Glomerular endothelial cell (primary cell): ENCODE results near the gene DMBX1. TPM values are rescaled to one million over a fixed set of nuclear protein-coding genes. Genes with fewer than 3 reads are reported as not detected.
A peak's percentile ranks its signal among the peaks of the same experiment; 100 is the strongest.

Experiments
- DNase-seq: peaks from one replicate; pipeline ENCODE4 v3.0.0-alpha.2; 2011; ENCODE audit warnings: low read depth, low spot score; ENCODE audit errors: extremely low read depth
- total RNA-seq: library from RNA; depleted of rRNA; stranded (reverse); fragments of >200 nt; gene quantifications from 2 replicates; pipeline ENCODE4 v1.2.3, GENCODE V29; 2015

Gene DMBX1
- not detected in 2 replicates for total RNA-seq

- no peak for DNase-seq
Observed at GRCh38 chr1:46489638-46490405, at the start of gene DMBX1. DMBX1 (plus strand) TSS chr1:46489836; CDS start chr1:46507011, 17,175 bp downstream.

- DNase-seq, result no peak
Observed at GRCh38 chr1:46440478-46440877, 49.2 kb upstream of the DMBX1 start.

GRCh38 chr1:46442317-46443161 lies 47.1 kb upstream of the DMBX1 start:
- DNase-seq, result peak; percentile 45

- DNase-seq, result no peak
Observed at GRCh38 chr1:46444466-46444865, 45.2 kb upstream of the DMBX1 start.

GRCh38 chr1:46445773-46446256 lies 43.8 kb upstream of the DMBX1 start:
- DNase-seq, result no peak

GRCh38 chr1:46446646-46447498 lies 42.8 kb upstream of the DMBX1 start:
- DNase-seq, result peak; percentile 33

GRCh38 chr1:46447499-46448108 lies 42.0 kb upstream of the DMBX1 start:
- DNase-seq, result no peak

GRCh38 chr1:46448109-46448911 lies 41.3 kb upstream of the DMBX1 start:
- DNase-seq, result no peak

GRCh38 chr1:46449223-46450159 lies 40.1 kb upstream of the DMBX1 start:
- DNase-seq, result no peak

- DNase-seq, result no peak
Observed at GRCh38 chr1:46450160-46450517, 39.5 kb upstream of the DMBX1 start.

GRCh38 chr1:46451948-46452930 lies 37.4 kb upstream of the DMBX1 start:
- no peak for DNase-seq

- DNase-seq, result no peak
Observed at GRCh38 chr1:46452931-46453325, 36.7 kb upstream of the DMBX1 start.

GRCh38 chr1:46453449-46453848 lies 36.2 kb upstream of the DMBX1 start:
- no peak for DNase-seq

GRCh38 chr1:46455951-46456350 lies 33.7 kb upstream of the DMBX1 start:
- DNase-seq, result no peak

GRCh38 chr1:46456411-46456963 lies 33.1 kb upstream of the DMBX1 start:
- no peak for DNase-seq

- no peak for DNase-seq
Observed at GRCh38 chr1:46457178-46457577, 32.5 kb upstream of the DMBX1 start.

- no peak for DNase-seq
Observed at GRCh38 chr1:46458190-46458589, 31.4 kb upstream of the DMBX1 start.
